ENCODE data around the gene HBG2.

The HBG2 gene

DNA sequence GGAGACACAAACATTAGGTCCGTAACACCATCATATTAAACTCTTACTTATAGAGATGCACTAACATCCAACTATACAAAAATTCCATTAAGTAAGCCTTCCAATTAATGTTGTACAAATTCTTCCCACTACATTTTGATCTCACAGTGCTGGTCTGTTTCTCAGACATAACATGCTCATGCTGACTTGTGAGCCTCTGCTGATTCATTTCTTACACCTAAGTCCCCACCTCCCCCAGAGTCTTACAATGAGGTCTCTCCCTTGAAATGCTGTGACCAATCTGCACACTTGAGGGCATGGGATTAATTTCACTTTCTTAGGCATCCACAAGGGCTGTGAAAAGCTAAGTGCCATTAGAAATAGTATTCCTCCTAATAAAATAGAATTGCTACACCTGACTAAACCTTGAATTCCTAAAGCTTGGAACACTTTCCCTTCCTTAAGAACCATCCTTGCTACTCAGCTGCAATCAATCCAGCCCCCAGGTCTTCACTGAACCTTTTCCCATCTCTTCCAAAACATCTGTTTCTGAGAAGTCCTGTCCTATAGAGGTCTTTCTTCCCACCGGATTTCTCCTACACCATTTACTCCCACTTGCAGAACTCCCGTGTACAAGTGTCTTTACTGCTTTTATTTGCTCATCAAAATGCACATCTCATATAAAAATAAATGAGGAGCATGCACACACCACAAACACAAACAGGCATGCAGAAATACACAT, 6.9 kb downstream of the HBG2 start:
- DNase-seq: no peak

DNA sequence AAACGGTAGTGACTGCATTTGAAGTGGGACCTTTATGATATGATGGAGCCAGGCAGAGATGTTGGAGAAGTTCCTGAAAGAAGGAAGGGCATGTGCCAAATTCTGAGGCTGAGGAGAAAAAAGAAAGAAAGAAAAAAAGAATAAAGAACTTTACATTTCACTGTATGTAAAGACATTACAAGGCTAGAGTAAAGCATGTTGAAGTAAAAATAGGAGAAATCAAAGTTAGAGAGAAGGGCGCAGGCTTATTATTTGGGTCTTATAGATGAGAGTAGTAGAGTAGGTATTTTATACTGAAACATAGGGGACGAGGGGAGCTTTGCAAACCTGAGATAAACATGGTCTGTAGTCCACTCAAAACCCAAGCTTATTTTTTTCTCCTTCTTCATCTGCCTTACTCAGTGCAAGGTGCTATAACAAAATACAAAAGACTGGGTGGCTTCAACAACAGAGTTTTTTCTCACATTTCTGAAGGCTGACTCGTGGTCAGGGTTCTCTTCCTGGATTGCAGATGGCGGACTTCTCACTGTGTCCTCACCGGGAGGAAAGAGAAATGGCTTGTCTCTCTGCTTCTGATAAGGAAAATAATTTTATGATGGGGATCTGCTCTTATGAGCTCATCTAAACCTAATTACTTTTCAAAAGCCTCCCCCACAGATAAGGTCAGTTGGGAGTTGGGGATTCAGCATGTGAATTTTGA, 7.7 kb downstream of the HBG2 start:
- no peak for DNase-seq

DNA sequence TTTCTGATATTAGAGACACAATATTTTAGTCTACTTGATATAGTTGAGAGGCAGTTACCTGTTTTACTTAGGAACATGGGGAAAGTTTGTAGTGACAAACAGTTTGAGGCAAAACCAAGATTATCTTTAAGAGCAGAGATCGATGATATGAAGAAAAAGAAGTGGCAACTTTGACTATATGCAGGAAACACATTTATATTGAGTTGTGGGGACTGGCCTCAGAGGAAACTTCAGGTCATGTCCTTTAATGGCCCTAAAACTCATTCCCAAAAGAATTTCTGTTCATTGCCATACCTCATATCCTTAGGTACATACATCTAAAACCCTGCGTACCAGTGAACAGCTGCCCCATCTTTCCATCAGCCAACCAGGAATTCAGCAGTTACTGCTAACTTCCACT, 9.4 kb downstream of the HBG2 start:
- no peak for DNase-seq

DNA sequence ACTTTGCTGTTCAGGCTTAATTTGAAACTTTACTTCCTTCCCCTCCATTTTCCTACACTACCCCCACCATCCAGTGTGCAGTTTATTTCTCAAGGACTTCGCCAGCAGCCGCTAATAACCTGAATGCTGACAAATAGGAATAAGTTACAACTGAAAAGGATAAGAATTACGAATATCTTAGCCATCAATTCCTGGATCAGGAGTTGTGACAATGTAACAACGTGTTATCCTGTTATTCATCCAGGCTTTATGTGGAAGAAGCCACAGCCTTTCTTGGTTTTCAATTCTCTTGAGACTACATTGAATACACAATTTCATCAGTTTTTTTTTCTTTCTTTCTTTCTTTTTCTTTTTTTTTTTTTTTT, 10.8 kb downstream of the HBG2 start:
- DNase-seq: no peak

DNA sequence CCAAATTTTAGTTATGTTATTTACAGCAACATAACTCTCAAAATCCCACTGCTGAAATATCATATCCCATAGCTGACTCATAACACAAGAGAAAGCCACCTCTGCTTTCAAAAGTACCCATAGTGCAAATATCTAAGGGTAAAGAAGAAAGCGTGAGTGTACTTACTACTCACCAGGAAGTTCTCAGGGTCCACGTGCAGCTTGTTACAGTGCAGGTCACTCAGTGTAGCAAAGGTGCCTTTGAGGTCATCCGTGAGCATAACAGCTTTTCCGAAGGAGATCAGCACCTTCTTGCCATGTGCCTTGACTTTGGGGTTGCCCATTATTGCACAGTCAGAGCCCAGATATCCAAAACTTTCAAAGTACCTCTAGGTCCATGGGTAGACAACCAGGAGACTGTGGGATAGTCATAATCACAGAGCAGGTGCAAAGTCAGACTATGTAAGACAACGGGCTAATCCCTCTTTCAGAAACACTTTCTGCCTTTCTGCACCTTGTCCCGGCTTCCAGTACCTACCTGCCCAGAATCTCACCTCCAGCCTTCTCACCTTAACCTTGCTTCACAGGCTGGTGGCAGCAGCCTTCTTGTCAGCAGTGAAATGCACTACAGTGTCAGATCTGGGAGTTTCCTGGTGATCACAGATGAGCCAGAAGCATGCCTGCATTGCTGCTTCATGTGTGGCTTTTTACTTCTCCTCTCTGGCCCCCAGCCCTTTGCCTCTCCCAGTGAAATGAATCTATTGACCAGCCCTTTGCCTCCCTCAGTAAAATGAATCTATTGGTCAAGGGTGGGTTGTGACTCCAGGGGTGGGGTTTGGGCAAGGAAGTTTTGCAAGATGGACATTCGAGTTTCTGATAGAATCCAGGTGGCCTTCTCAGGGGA, 11.4 kb downstream of the HBG2 start:
- DNase-seq: no peak

DNA sequence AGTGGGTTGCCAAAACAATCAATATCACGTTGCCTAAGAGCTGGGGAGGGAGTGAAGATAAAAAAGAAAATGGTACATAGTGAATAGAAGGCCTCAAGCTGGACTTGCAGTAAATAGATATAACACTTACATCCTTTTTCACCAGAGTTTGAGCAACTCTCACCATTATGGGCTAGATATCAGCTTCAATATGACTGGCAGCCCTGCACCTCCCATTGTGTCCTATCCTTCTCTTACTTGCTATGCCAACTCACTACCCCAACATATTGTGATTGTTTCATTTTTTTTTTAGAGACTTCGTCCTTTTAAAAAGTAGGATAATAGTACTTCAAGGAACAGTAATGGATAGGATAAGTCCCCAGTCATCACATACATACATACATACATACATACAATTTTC, 12.4 kb downstream of the HBG2 start:
- DNase-seq: no peak

DNA sequence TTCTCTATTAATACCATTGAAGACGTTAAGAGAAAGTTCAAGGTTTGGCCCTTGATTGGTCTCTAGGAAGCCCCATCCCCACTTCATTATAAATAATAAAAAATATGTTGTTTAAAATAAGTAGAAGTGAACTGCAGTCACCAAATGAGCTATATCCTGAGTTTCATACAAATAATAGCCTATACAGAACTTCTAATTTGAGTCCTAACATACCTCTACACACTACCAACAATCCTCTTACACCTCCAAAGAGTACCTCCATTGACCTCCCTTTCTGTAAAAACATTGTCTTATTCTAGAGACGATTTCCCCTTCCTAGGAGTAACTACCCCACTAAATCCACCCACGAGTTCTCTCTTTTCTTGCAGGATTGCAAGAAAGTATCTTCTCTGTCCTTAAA, 13.1 kb downstream of the HBG2 start:
- no peak for DNase-seq

DNA sequence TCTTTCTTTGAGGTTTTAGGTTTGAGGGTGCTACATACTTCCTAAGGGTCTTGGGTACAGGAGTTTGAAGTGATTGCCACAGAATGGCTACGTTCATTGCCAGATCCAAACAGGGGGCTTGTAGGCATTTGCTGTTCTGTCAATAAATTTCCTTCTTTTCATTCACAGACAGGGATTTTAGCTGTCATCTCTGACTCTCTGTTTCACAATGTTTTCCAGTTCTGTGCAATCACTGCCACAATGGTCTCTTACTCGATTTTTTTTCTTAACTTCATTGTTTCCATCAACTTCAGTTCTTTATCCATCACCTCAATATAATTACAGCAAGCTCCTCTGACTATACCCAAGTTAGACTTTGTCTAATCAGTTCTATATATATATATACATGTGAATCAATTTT, 14.1 kb downstream of the HBG2 start:
- no peak for DNase-seq

DNA sequence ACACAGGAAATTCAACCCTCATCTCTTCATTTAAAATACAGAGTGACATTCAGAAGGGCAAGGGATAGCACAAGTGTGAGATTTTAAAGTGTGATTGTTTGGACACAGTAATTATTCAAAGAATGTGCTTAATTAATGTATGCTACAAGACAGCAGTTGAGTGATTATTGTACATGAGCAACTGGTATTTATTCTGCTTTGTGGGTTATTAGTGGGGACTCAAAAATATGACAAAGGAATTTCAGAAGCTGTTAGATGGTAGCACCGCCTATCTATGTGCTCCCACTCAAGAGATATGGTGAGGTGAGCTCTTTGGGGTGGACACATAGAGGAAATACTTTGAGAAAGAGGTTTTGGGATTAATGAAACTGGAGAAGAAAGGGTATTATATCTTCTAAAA, 14.5 kb downstream of the HBG2 start:
- no peak for DNase-seq

DNA sequence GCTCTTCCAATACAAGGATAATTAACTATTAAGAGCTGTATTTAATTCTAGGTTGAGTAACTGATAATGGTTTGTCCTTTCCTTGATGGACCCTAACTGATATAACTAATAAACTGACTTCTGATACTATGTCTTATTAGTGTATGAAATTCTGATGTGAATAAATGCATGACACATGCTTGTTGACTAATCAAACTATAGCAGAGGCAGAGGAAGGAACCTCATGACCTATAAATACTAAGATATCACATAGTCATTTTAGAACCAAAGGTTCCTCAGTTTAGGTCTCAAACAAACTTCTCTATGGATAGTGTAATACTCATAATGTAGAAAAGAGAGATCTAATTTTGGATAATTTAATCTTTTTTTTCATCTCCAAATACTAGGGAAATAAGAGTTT, 15.5 kb downstream of the HBG2 start:
- no peak for DNase-seq

DNA sequence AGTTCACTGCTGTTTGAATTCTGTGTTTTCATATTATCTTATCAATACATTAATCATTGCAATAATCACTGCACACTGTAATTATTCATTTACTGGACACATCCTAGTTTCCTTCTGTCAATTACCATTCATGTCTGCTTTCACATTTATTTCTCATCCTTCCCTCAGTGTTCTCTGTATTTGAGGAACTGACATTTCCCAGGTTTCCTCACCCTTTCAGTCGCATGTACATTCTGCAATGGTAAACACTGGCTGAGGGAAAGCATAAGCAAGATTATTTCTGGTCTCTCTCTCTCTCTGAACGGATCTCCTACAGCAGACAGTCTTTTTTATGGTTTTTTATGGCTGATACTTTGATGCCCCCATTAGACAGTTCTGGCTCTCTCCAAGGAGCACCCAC, 16.1 kb downstream of the HBG2 start:
- DNase-seq: no peak

DNA sequence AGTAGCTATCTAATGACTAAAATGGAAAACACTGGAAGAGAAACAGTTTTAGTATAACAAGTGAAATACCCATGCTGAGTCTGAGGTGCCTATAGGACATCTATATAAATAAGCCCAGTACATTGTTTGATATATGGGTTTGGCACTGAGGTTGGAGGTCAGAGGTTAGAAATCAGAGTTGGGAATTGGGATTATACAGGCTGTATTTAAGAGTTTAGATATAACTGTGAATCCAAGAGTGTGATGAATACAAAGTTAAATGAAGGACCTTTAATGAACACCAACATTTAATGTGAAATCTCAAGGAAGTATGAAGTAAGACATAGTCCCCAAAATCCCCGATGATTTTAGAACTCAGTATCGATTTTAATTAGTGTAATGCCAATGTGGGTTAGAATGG, 17.2 kb downstream of the HBG2 start:
- no peak for DNase-seq

DNA sequence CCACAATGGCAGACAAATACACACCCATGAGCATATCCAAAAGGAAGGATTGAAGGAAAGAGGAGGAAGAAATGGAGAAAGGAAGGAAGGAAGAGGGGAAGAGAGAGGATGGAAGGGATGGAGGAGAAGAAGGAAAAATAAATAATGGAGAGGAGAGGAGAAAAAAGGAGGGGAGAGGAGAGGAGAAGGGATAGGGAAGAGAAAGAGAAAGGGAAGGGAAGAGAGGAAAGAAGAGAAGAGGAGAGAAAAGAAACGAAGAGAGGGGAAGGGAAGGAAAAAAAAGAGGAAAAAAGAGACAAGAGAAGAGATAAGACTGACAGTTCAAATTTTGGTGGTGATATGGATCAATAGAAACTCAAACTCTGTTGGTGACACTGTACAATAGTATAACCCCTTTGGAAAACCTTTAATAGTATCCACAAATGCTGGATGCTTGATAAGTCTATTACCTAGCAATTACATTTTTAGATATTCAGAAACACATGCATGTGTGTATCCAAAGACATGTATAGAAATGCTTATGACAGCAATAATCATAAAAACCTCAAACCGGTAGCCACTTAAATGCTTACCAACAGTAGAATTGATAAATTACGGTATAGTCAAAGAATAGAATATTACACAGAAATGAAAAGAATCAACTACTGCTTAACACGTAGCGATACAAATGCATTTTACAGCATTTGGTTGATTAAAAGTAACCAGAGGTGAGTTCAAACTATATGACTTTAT, 19.1 kb downstream of the HBG2 start:
- no peak for DNase-seq

DNA sequence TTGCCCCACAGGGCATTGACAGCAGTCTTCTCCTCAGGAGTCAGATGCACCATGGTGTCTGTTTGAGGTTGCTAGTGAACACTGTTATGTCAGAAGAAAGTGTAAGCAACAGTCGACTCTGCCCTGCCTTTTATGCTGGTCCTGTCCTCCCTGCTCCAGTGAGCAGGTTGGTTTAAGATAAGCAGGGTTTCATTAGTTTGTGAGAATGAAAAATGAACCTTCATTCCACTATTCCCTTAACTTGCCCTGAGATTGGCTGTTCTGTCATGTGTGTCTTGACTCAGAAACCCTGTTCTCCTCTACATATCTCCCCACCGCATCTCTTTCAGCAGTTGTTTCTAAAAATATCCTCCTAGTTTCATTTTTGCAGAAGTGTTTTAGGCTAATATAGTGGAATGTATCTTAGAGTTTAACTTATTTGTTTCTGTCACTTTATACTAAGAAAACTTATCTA, 20.2 kb downstream of the HBG2 start, which contains the start of gene HBD:
TSS of gene HBD (minus strand) at position 103 of the 454 bp plus-strand sequence. CDS start at position 53, 50 bp downstream.
- no peak for DNase-seq

DNA sequence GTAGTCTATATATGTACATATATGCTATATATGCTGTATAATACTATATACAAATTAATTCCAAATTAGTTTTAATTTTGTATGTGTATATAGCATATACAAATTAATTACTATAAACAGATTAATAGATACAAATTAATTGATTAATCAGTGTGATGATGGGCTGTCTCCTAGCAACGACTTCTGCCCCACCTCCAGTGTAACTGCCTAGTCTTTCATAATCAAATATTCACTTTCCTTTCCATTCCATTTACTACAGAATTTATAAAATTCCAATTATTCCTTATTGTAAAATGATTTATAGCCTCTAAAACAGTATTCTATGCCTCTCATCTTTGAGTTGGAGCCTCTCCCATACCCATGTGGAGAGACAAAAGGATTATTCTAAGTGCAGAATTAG, 21.3 kb downstream of the HBG2 start:
- no peak for DNase-seq

DNA sequence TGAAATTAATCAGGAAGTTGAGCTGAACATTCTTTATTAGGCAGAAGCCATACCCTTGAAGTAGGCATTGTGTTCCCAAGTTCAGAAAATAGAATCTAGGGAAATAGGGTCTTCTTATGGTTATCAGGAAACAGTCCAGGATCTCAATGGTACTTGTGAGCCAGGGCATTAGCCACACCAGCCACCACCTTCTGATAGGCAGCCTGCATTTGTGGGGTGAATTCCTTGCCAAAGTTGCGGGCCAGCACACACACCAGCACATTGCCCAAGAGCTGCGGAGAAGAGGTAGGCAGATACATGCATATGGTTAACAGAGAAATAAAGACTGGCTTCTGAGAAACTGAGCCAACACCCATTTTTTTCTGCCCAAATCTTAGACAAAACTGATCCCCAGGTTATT, 21.8 kb downstream of the HBG2 start:
- no peak for DNase-seq

DNA sequence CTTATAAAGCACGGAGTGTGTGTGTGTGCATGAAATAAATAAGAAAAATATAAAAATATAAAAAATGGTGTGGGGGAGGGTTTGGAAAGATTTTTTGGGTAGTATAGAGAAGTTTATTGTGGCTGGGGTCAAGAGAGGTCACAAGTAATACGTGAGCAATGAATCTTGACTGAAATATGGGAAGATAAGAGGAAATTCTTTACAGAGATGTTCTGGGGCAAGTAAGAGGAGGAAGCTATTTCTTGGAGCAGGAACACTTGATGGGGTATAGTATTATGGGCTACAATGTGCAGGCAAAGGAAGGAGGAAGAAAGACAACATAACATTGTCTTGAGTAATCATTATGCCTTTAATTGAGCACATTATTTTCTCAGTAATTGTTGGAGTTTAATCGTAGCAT, 22.4 kb downstream of the HBG2 start:
- no peak for DNase-seq

DNA sequence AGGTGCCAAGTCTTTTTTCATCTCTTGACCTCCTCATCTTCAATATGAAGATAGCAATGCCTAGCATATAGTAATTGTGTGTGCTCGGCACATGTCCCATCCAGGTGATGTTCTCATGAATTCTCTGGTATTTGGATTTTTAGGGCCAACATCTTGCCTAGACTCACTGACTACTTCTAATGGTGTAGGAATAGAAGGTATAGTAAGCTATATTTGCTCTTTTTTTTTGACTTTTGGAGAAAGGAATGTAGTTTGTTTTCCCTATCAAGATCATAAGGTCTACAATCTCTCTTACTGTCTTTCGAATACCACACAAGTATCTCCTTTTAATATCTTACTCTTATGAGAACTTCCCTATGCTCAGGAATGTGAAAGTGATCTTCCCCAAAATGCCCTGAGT, 23.5 kb downstream of the HBG2 start:
- no peak for DNase-seq

DNA sequence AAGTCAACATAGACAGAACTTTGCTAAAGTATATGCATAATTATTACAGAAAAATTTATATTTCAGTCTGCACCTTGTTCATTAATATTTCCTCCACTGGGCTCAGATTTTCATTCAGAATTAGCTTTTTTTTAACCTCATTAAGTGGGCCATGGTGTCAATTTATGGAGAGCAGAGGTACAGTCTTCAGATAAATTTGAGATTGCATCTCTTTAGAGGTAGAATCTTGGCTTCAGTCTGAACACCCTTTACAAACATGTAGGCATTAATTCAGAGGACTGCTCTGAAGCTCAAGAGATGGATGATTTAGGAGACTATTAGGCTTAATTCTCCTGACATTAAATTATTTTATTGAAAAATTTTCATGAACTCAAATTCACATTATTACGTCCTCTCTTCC, 24.3 kb downstream of the HBG2 start:
- no peak for DNase-seq

DNA sequence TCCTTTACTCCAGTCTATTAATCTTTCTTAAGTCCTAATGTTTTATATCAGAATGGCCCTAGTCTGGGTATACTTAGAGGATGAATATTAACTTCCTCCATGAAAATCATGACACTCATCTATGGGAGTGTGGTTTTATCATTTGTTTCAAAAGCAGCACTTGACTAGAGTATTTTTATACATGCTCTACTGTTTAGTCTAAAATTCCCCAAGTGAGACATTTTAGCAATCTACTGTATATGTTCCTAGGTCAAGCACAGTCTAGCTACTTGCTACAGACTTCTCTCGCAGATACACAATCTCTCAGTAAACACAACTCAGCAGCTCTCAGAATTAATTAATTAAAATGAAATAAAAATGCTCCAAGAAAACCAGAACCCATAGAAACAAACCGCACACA, 24.8 kb downstream of the HBG2 start:
- no peak for DNase-seq

DNA sequence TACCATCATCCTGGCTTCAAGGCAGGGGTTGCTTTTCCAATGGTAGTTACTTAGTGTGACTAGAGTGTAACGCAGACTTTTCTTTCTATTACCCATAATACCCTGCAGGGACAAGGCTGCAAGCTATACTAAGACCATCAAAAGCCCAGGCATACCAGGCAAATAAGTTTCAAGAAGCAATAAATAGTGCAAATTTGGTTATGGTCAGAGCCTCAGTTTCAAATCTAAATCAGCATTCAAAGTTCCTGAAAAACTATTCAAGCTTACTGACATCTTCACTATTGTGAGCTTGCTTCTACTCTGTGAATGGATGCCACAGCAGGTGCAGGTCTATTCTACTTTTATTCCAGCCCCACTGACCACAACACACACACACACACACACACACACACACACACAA, 25.2 kb downstream of the HBG2 start:
- DNase-seq: no peak

DNA sequence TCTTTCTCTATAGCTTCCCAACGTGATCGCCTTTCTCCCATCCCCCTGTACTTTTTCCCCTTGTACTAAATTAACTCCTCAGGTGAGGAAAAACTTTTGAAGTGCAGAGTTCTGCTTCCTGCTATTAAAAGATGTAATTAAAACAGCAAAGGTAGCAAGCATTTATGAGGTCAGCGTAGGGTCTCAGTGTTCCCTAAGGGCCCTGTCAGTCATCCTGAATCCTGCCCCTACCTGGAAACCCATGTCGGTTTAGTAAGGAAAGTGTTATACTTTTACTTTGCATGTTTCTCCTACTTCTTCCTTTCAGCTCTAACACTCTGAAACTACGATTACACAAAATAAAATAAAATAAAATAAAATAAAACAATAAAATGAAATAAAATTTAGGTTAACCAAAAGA, 26.5 kb downstream of the HBG2 start:
- no peak for DNase-seq

DNA sequence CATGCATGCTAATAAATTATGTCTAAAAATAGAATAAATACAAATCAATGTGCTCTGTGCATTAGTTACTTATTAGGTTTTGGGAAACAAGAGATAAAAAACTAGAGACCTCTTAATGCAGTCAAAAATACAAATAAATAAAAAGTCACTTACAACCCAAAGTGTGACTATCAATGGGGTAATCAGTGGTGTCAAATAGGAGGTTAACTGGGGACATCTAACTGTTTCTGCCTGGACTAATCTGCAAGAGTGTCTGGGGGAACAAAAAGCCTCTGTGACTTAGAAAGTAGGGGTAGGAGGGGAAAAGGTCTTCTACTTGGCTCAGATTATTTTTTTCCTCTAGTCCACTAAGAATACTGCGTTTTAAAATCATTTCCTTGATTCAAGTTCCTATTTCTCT, 26.9 kb downstream of the HBG2 start:
- no peak for DNase-seq

All from NCI-H2029 treated with DMSO at 0.1 percent for 48 hours (cell line).